Endothelial cell of umbilical vein (primary cell): ENCODE data around the gene NTMT1. TPM values are rescaled to one million over a fixed set of nuclear protein-coding genes. Genes with fewer than 3 reads are reported as not detected.

Experiments
- BruUV-seq: library from RNA; stranded (reverse); fragments of 400-500 nt; replicated peaks from 2 replicates; lab custom pipeline; 2021; lab: Mats Ljungman, UMichigan
- CTCF ChIA-PET: fragments of 300-600, 350-600 bp; sonication (Branson Sonifier 250); formaldehyde crosslinking; loops from one replicate; lab custom pipeline; 2021; ENCODE audit warnings: antibody characterized with exemption, inconsistent platforms; lab: Charles Lee
- POLR2A ChIA-PET: fragments of 300-600, 350-600 bp; sonication (Branson Sonifier 250); formaldehyde crosslinking; loops from one replicate; lab custom pipeline; 2021; ENCODE audit warnings: antibody characterized with exemption, inconsistent platforms; lab: Charles Lee
- DNase-seq: peaks from one replicate; pipeline ENCODE4 v3.0.0-alpha.2; 2011; ENCODE audit warnings: low read depth, low spot score
- FAIRE-seq: peaks from 2 replicates; lab custom pipeline; 2011; peaks lifted over from hg19 to GRCh38; lab: Jason Lieb, UNC
- H2AFZ ChIP-seq: 2 replicates; pipeline ENCODE4 v1.6.0; 2012; ENCODE audit warnings: low read depth, low read length, control low read depth, inconsistent platforms
- H3K27ac ChIP-seq: 2 replicates; pipeline ENCODE4 v1.5.1; 2011; ENCODE audit warnings: low read depth, mild to moderate bottlenecking, control low read depth, low read length, moderate library complexity; ENCODE audit not compliant: insufficient read depth
- H3K27me3 ChIP-seq, 2 experiments: 2 replicates each; pipeline versions ENCODE4 v1.6.0 to v1.6.1; 2011; ENCODE audit warnings: low read length in 2 of 2, mixed read lengths in 1 of 2; ENCODE audit not compliant: control insufficient read depth in 2 of 2, insufficient read depth in 2 of 2
- H3K36me3 ChIP-seq, 2 experiments: 2 replicates in 1 of 2; 3 replicates in 1 of 2; pipeline ENCODE4 v1.5.1; 2011; ENCODE audit warnings: low read length in 2 of 2, mild to moderate bottlenecking in 1 of 2, moderate library complexity in 1 of 2; ENCODE audit not compliant: control insufficient read depth in 2 of 2, insufficient read depth in 2 of 2; ENCODE audit errors: extremely low read depth in 1 of 2
- H3K4me1 ChIP-seq: 3 replicates; pipeline ENCODE4 v1.5.1; 2011; ENCODE audit warnings: mild to moderate bottlenecking, low read length; ENCODE audit not compliant: control insufficient read depth, insufficient read depth; ENCODE audit errors: extremely low read depth
- H3K4me2 ChIP-seq: 2 replicates; pipeline ENCODE4 v1.6.1; 2011; ENCODE audit warnings: low read length, control low read depth, mixed read lengths; ENCODE audit not compliant: insufficient read depth
- H3K4me3 ChIP-seq, 3 experiments: fragments of 200-600 bp in 1 of 3; sonication (generic), shearing (Covaris generic) in 1 of 3; replicated peaks in 1 of 3; 2 replicates each; pipeline ENCODE4 v1.5.1; 2011 to 2016; ENCODE audit warnings: control low read depth in 3 of 3, low read length in 3 of 3, mild to moderate bottlenecking in 2 of 3, inconsistent platforms in 1 of 3, low read depth in 1 of 3, moderate library complexity in 1 of 3; ENCODE audit not compliant: insufficient read depth in 1 of 3
- H3K79me2 ChIP-seq: 2 replicates; pipeline ENCODE4 v1.6.0; 2012; ENCODE audit warnings: low read length, inconsistent platforms; ENCODE audit not compliant: control insufficient read depth, insufficient read depth
- H3K9ac ChIP-seq: replicated peaks from 2 replicates; pipeline ENCODE3; 2011; ENCODE audit warnings: low read length, control low read depth; ENCODE audit not compliant: insufficient read depth; ENCODE audit errors: extremely low read depth
- H3K9me1 ChIP-seq: replicated peaks from 3 replicates; pipeline ENCODE4 v1.6.0; 2011; ENCODE audit warnings: mild to moderate bottlenecking, low read length; ENCODE audit not compliant: control insufficient read depth, insufficient read depth; ENCODE audit errors: extremely low read depth
- H3K9me3 ChIP-seq: replicated peaks from 2 replicates; pipeline ENCODE4 v1.5.1; 2012; ENCODE audit warnings: low read length, inconsistent platforms; ENCODE audit not compliant: control insufficient read depth, insufficient read depth
- H4K20me1 ChIP-seq: replicated peaks from 2 replicates; pipeline ENCODE3; 2011; ENCODE audit warnings: mild to moderate bottlenecking, low read length; ENCODE audit not compliant: control insufficient read depth, insufficient read depth; ENCODE audit errors: extremely low read depth
- CTCF ChIP-seq, 2 donors: IDR thresholded peaks; 1 replicate in 1 of 2; 2 replicates in 1 of 2; pipeline ENCODE4 v1.5.1; 2011; ENCODE audit warnings: low read length in 2 of 2, mild to moderate bottlenecking in 2 of 2, moderate library complexity in 2 of 2, control low read depth in 1 of 2, inconsistent platforms in 1 of 2, low read depth in 1 of 2; ENCODE audit not compliant: insufficient read depth in 1 of 2; ENCODE audit errors: extremely low read depth in 1 of 2
- EZH2 ChIP-seq: IDR thresholded peaks from 2 replicates; pipeline ENCODE4 v1.6.1; 2012; ENCODE audit warnings: borderline replicate concordance, low read depth, mild to moderate bottlenecking, moderate library complexity, low read length, inconsistent platforms; ENCODE audit not compliant: severe bottlenecking
- FOS ChIP-seq: IDR thresholded peaks from 2 replicates; pipeline ENCODE4 v1.6.1; 2011; ENCODE audit warnings: mild to moderate bottlenecking, low read length, moderate library complexity, borderline replicate concordance; ENCODE audit not compliant: insufficient read depth
- GATA2 ChIP-seq: IDR thresholded peaks from 2 replicates; pipeline ENCODE4 v1.7.0; 2011; ENCODE audit warnings: low read depth, mild to moderate bottlenecking, moderate library complexity, mixed read lengths, low read length; ENCODE audit not compliant: insufficient read length, insufficient read depth
- JUN ChIP-seq: IDR thresholded peaks from 2 replicates; pipeline ENCODE4 v1.6.1; 2011; ENCODE audit warnings: borderline replicate concordance, low read depth; ENCODE audit not compliant: insufficient read length, insufficient read depth
- MYC ChIP-seq: IDR thresholded peaks from one replicate; pipeline ENCODE4 v1.6.1; 2011; ENCODE audit warnings: mild to moderate bottlenecking, low read depth, low read length
- POLR2A ChIP-seq: IDR thresholded peaks from 2 replicates; pipeline ENCODE4 v1.6.1; 2012; ENCODE audit warnings: low read depth, mild to moderate bottlenecking, control low read depth, low read length
- POLR2AphosphoS5 ChIP-seq: IDR thresholded peaks from 2 replicates; pipeline ENCODE4 v1.6.1; 2012; ENCODE audit warnings: low read depth, mild to moderate bottlenecking, control low read depth, low read length, moderate library complexity; ENCODE audit not compliant: insufficient read depth
- dilution Hi-C: fragments of 300-500 bp; cut with MboI; formaldehyde crosslinking; loops from one replicate; pipeline ENCODE4 v1.15.0; 2019; ENCODE audit warnings: low sequenced_read_pairs; ENCODE audit not compliant: extremely low pct_ligation_motif_present
- intact Hi-C: fragments of 100-400 bp; cut with micrococcal nuclease; formaldehyde crosslinking; loops from one replicate; pipeline ENCODE4 v1.10.0; 2022
- polyA plus RNA-seq, 4 experiments: library from polyadenylated mRNA; depleted of rRNA in 3 of 4; stranded (reverse) in 3 of 4; unstranded in 1 of 4; fragments of >200 nt; gene quantifications; 2 replicates each; pipeline versions ENCODE4 v1.2.1 to v1.2.3, GENCODE V29; 2011 to 2012; ENCODE audit warnings: missing spikeins in 1 of 4
- total RNA-seq: library from RNA; stranded (reverse); gene quantifications from 2 replicates; pipeline ENCODE4 v1.2.3, GENCODE V29; 2021
- TF ChIP-seq, protein P1 (sequence below): IDR thresholded peaks from 2 replicates; pipeline ENCODE4 v1.6.1; 2011; ENCODE audit not compliant: insufficient read depth, insufficient read length

Gene NTMT1
- total and polyA plus RNA-seq, 2 donors (not counting 3 experiments of a cell fraction or from before 2014, with no cell fraction given), result 47.6 to 58.3 TPM

DNA sequence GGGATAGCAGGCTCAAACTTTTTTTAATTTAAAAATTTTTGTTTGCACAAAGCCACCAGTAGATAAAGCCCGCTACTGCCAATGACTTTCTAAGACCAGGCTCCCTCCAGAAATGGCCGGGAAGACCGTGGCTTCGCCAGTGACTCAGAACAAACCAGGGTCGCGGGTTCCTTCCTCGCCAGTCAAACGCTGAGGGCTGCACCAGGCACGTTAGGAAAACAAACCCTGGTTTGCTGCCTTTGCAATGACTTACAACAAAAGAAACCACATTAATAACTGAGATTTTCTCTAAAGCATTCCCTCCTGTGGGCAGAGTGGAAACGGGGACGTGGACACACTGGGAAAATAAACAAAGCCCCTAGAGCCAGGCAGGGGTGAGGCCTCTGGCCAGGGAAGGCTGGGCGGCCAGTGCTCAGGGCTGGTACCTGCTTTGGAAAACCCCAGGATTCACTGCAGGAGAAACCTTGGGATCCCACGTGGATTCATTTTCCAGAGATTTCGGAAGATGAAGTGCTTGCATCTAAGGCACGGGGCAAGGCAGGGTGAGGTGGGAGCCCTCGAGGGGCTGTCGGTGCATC lies 43.3 kb downstream of the NTMT1 start:
- Histone ChIP-seq H3K36me3 (no peaks in the 10 kb centered on the region), H3K9me1 (no peaks in the 10 kb centered on the region), H3K4me2 (no peak overlapping the region), H2AFZ (no peak overlapping the region), H3K79me2 (no peaks in the 10 kb centered on the region), H3K4me3 (no peak overlapping the region), H3K27ac (no peak overlapping the region), H3K9ac (no peak overlapping the region), H3K9me3 (no peaks in the 10 kb centered on the region), H3K27me3 (peaks cover 4 to 11% of the 10 kb centered on the region in 2 experiments), H3K4me1 (no peaks in the 10 kb centered on the region), H4K20me1 (no peaks in the 10 kb centered on the region)
- ChIA-PET POLR2A (no interaction called here), CTCF (no interaction called here)
- intact Hi-C loops (no loop called here), dilution Hi-C loops (no loop called here)
- FAIRE-seq, result peak; percentile 80
- DNase-seq, result peak; percentile 16
- no TSS peak for BruUV-seq
- TF ChIP-seq GATA2, result no peak
- no peak for TF ChIP-seq MYC
- no peak for TF ChIP-seq JUN
- no peak for TF ChIP-seq EZH2
- TF ChIP-seq CTCF (IDR thresholded peaks at IDR 0.05; ENCODE audit: extremely low read depth in 1 of 2, insufficient read depth in 1 of 2, low read depth in 1 of 2, low read length in 2 of 2), result no peak
- no peak for TF ChIP-seq POLR2A
- TF ChIP-seq, protein P1, sequence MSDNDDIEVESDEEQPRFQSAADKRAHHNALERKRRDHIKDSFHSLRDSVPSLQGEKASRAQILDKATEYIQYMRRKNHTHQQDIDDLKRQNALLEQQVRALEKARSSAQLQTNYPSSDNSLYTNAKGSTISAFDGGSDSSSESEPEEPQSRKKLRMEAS, result no peak
- no peak for TF ChIP-seq FOS
- TF ChIP-seq POLR2AphosphoS5, result no peak
